K562 (cell line): ENCODE data around the gene MRNIP. TPM values are rescaled to one million over a fixed set of nuclear protein-coding genes. Genes with fewer than 3 reads are reported as not detected.

Experiments
- CREM ChIP-seq: IDR thresholded peaks from 2 replicates; pipeline ENCODE4 v1.6.1; 2014; ENCODE audit warnings: antibody characterized with exemption, low read depth
- ETS1 ChIP-seq: conservative IDR thresholded peaks from 2 replicates; pipeline ENCODE4 v1.6.1; 2011; ENCODE audit warnings: low read depth, mild to moderate bottlenecking, low read length; ENCODE audit not compliant: control insufficient read depth
- FOXP1 ChIP-seq: sonication (generic); formaldehyde crosslinking; IDR thresholded peaks from 2 replicates; pipeline ENCODE4 v1.8.0; 2022; ENCODE audit warnings: mild to moderate bottlenecking, missing genetic modification reagents
- HBP1 ChIP-seq: fragments of 450-650 bp; formaldehyde crosslinking; IDR thresholded peaks from 2 replicates; pipeline ENCODE4 v1.4.0; 2022; ENCODE audit warnings: missing genetic modification characterization
- HES1 ChIP-seq: fragments of 450-650 bp; IDR thresholded peaks from 2 replicates; pipeline ENCODE4 v1.6.1; 2016; ENCODE audit warnings: low read depth, mild to moderate bottlenecking, moderate library complexity
- IRF1 ChIP-seq: sonication (generic); formaldehyde crosslinking; IDR thresholded peaks from 2 replicates; pipeline ENCODE4 v1.8.0; 2022; ENCODE audit warnings: missing genetic modification reagents, mild to moderate bottlenecking, borderline replicate concordance
- MAFK ChIP-seq: IDR thresholded peaks from 2 replicates; pipeline ENCODE4 v1.6.1; 2011; ENCODE audit warnings: low read length, improper control_type of control experiment
- POLR3A ChIP-seq: IDR thresholded peaks from 2 replicates; pipeline ENCODE4 v1.6.1; 2011; ENCODE audit warnings: borderline replicate concordance, mild to moderate bottlenecking, moderate library complexity; ENCODE audit not compliant: insufficient read length, insufficient read depth; ENCODE audit errors: extremely low read depth
- PRDM10 ChIP-seq: fragments of 450-650 bp; IDR thresholded peaks from 2 replicates; pipeline ENCODE4 v1.6.1; 2018; ENCODE audit not compliant: partially characterized antibody
- SUPT5H ChIP-seq: fragments of 450-650 bp; IDR thresholded peaks from 2 replicates; pipeline ENCODE4 v1.6.1; 2016
- ZBTB49 ChIP-seq: sonication (generic); formaldehyde crosslinking; IDR thresholded peaks from 2 replicates; pipeline ENCODE4 v1.8.0; 2022; ENCODE audit warnings: missing genetic modification reagents, mild to moderate bottlenecking, borderline replicate concordance
- ZNF280A ChIP-seq: fragments of 450-650 bp; IDR thresholded peaks from 2 replicates; pipeline ENCODE4 v1.6.1; 2018; ENCODE audit warnings: mild to moderate bottlenecking, low read depth; ENCODE audit not compliant: partially characterized antibody
- ZNF384 ChIP-seq: IDR thresholded peaks from 2 replicates; pipeline ENCODE4 v1.6.1; 2012; ENCODE audit warnings: low read depth, low read length, improper control_type of control experiment
- polyA plus RNA-seq, 8 experiments: library from polyadenylated mRNA; depleted of rRNA in 4 of 8; stranded (reverse) in 5 of 8; unstranded in 3 of 8; fragments of >200 nt; fragmentation: Nextera tagmentation in 2 of 8; fragmentation: Illumina TruSeq in 1 of 8; extraction: Ambion mirVana in 2 of 8; extraction: Trizol in 1 of 8; gene quantifications; 2 replicates each; pipeline versions ENCODE4 v1.2.1 to v1.2.3, GENCODE V29; 2011 to 2014; ENCODE audit warnings: inconsistent platforms in 1 of 8, missing spikeins in 1 of 8
- total RNA-seq, 7 experiments: library from RNA; depleted of rRNA in 6 of 7; stranded (reverse); fragments of >200 nt in 6 of 7; fragmentation: Illumina TruSeq in 2 of 7; extraction: Trizol in 2 of 7; gene quantifications; 2 replicates each; pipeline versions ENCODE4 v1.2.1 to v1.2.3, GENCODE V29; 2011 to 2021; ENCODE audit warnings: low replicate concordance in 1 of 7

MRNIP gene
- total and polyA plus RNA-seq, 9 of the 15 experiments (the other 6 are each of a cell fraction or from before 2014, with no cell fraction given), result 3.6 to 39.0 (median 16.8) TPM

- TF ChIP-seq ZNF384 (no peak), PRDM10 (peak; percentile 88), IRF1 (CRISPR knock-in tag) (no peak), SUPT5H (peak; percentile 42), CREM (peak; percentile 93), POLR3A (no peak), HES1 (no peak), ZBTB49 (CRISPR knock-in tag) (no peak), FOXP1 (CRISPR knock-in tag) (peak; percentile 67; the same call in 1 of the 2 replicates), ETS1 (no peak), ZNF280A (no peak), MAFK (peak; percentile 54), HBP1 (CRISPR knock-in tag) (no peak)
These were observed 39.8 kb downstream of the MRNIP start (continued) for GRCh38 chr5:179818746-179819295.
